ENCODE measurements around the gene PBX4. TPM values are rescaled to one million over a fixed set of nuclear protein-coding genes. Genes with fewer than 3 reads are reported as not detected.
"Not testable (repeated sequence)": the region's sequence is repeated elsewhere in the genome, so short reads cannot be mapped to it uniquely, and the experiment has no call there.

The PBX4 gene
- 5.1 TPM for polyA plus RNA-seq (2013, experiment 1 of 2)
- polyA plus RNA-seq (2013, experiment 2 of 2), result 2.3 TPM

- Histone ChIP-seq H3K4me1 (ENCODE audit: control insufficient read depth, insufficient read depth, low read length, poor library complexity, severe bottlenecking) (peaks cover 6% of the 10 kb centered on the region), H3K27ac (ENCODE audit: low read depth, low read length, severe bottlenecking) (no peak within 1 kb of the TSS), H3K9me3 (ENCODE audit: control insufficient read depth, low read length) (no peaks in the 10 kb centered on the region), H3K4me3 (ENCODE audit: extremely low read depth, insufficient read depth, low read length, poor library complexity, severe bottlenecking) (peak within 1 kb of the TSS; percentile 49), H3K36me3 (ENCODE audit: control insufficient read depth, insufficient read depth, low read length) (peaks cover 9% of the 10 kb centered on the region)
- 10 to 11% methylated on average over 68 to 76 of the region's 80 CpGs for WGBS, 2 experiments (ENCODE audit: insufficient coverage in 2 of 2)
Measured at GRCh38 chr19:19618219-19619051, at the start of gene PBX4. TSS of gene PBX4 (minus strand) at chr19:19618687. CDS start at chr19:19618629, 58 bp downstream.

GRCh38 chr19:19665420-19665948 lies 47.0 kb upstream of the PBX4 start:
- H3K9me3 ChIP-seq (ENCODE audit: control insufficient read depth, low read length); H3K4me3 ChIP-seq (ENCODE audit: extremely low read depth, insufficient read depth, low read length, poor library complexity, severe bottlenecking); H3K27ac ChIP-seq (ENCODE audit: low read depth, low read length, severe bottlenecking): not testable (repeated sequence)
- peaks cover 14% of the 10 kb centered on the region for H3K36me3 ChIP-seq (ENCODE audit: control insufficient read depth, insufficient read depth, low read length)
- 94 to 97% methylated on average over 16 to 18 of the region's 22 CpGs for WGBS, 2 experiments (ENCODE audit: insufficient coverage in 2 of 2)
- peaks cover 19% of the 10 kb centered on the region for H3K4me1 ChIP-seq (ENCODE audit: control insufficient read depth, insufficient read depth, low read length, poor library complexity, severe bottlenecking)

- Histone ChIP-seq H3K9me3 (ENCODE audit: control insufficient read depth, low read length) (no peaks in the 10 kb centered on the region), H3K4me3 (ENCODE audit: extremely low read depth, insufficient read depth, low read length, poor library complexity, severe bottlenecking) (peak within 1 kb of the TSS; percentile 80), H3K4me1 (ENCODE audit: control insufficient read depth, insufficient read depth, low read length, poor library complexity, severe bottlenecking) (peaks cover 23% of the 10 kb centered on the region), H3K36me3 (ENCODE audit: control insufficient read depth, insufficient read depth, low read length) (peaks cover 31% of the 10 kb centered on the region), H3K27ac (ENCODE audit: low read depth, low read length, severe bottlenecking) (peak within 1 kb of the TSS; percentile 95)
- 0 to 1% methylated on average over 61 to 77 of the region's 85 CpGs for WGBS, 2 experiments (ENCODE audit: insufficient coverage in 2 of 2)
Measured at GRCh38 chr19:19663256-19664120, 45.0 kb upstream of the PBX4 start, which contains the start of gene ATP13A1. TSS of gene ATP13A1 (minus strand) at chr19:19663676. CDS start at chr19:19663666, 10 bp downstream.

GRCh38 chr19:19662871-19663255 lies 44.4 kb upstream of the PBX4 start:
- peaks cover 37% of the 10 kb centered on the region for H3K36me3 ChIP-seq (ENCODE audit: control insufficient read depth, insufficient read depth, low read length)
- peak overlapping the region; percentile 80 for H3K4me3 ChIP-seq (ENCODE audit: extremely low read depth, insufficient read depth, low read length, poor library complexity, severe bottlenecking)
- peak overlapping the region; percentile 95 for H3K27ac ChIP-seq (ENCODE audit: low read depth, low read length, severe bottlenecking)
- 2 to 12% methylated on average over 12 to 14 of the region's 17 CpGs for WGBS, 2 experiments (ENCODE audit: insufficient coverage in 2 of 2)
- no peaks in the 10 kb centered on the region for H3K9me3 ChIP-seq (ENCODE audit: control insufficient read depth, low read length)
- H3K4me1 ChIP-seq (ENCODE audit: control insufficient read depth, insufficient read depth, low read length, poor library complexity, severe bottlenecking), result peaks cover 21% of the 10 kb centered on the region

GRCh38 chr19:19662344-19662743 lies 43.9 kb upstream of the PBX4 start:
- no peaks in the 10 kb centered on the region for H3K9me3 ChIP-seq (ENCODE audit: control insufficient read depth, low read length)
- H3K4me1 ChIP-seq (ENCODE audit: control insufficient read depth, insufficient read depth, low read length, poor library complexity, severe bottlenecking), result peaks cover 21% of the 10 kb centered on the region
- peak overlapping the region; percentile 80 for H3K4me3 ChIP-seq (ENCODE audit: extremely low read depth, insufficient read depth, low read length, poor library complexity, severe bottlenecking)
- no peak overlapping the region for H3K27ac ChIP-seq (ENCODE audit: low read depth, low read length, severe bottlenecking)
- WGBS, 2 experiments (ENCODE audit: insufficient coverage in 2 of 2), result 86 to 87% methylated on average over 7 to 8 of the region's 8 CpGs
- H3K36me3 ChIP-seq (ENCODE audit: control insufficient read depth, insufficient read depth, low read length), result peaks cover 42% of the 10 kb centered on the region

- H3K36me3 ChIP-seq (ENCODE audit: control insufficient read depth, insufficient read depth, low read length), result peaks cover 48% of the 10 kb centered on the region
Measured at GRCh38 chr19:19661675-19662251, 43.3 kb upstream of the PBX4 start.

GRCh38 chr19:19661141-19661674 lies 42.7 kb upstream of the PBX4 start:
- peaks cover 54% of the 10 kb centered on the region for H3K36me3 ChIP-seq (ENCODE audit: control insufficient read depth, insufficient read depth, low read length)
- 97 to 99% methylated on average over 9 to 10 of the region's 10 CpGs for WGBS, 2 experiments (ENCODE audit: insufficient coverage in 2 of 2)
- no peak overlapping the region for H3K27ac ChIP-seq (ENCODE audit: low read depth, low read length, severe bottlenecking)
- no peaks in the 10 kb centered on the region for H3K9me3 ChIP-seq (ENCODE audit: control insufficient read depth, low read length)
- no peak overlapping the region for H3K4me3 ChIP-seq (ENCODE audit: extremely low read depth, insufficient read depth, low read length, poor library complexity, severe bottlenecking)
- peaks cover 21% of the 10 kb centered on the region for H3K4me1 ChIP-seq (ENCODE audit: control insufficient read depth, insufficient read depth, low read length, poor library complexity, severe bottlenecking)

More at GRCh38 chr19:19661675-19662251, 43.3 kb upstream of the PBX4 start:
- H3K9me3 ChIP-seq (ENCODE audit: control insufficient read depth, low read length), result no peaks in the 10 kb centered on the region
- 93 to 99% methylated on average over 11 to 16 of the region's 18 CpGs for WGBS, 2 experiments (ENCODE audit: insufficient coverage in 2 of 2)
- peaks cover 21% of the 10 kb centered on the region for H3K4me1 ChIP-seq (ENCODE audit: control insufficient read depth, insufficient read depth, low read length, poor library complexity, severe bottlenecking)
- H3K4me3 ChIP-seq (ENCODE audit: extremely low read depth, insufficient read depth, low read length, poor library complexity, severe bottlenecking), result no peak overlapping the region
- no peak overlapping the region for H3K27ac ChIP-seq (ENCODE audit: low read depth, low read length, severe bottlenecking)

- H3K36me3 ChIP-seq (ENCODE audit: control insufficient read depth, insufficient read depth, low read length), result peaks cover 68% of the 10 kb centered on the region
- peaks cover 21% of the 10 kb centered on the region for H3K4me1 ChIP-seq (ENCODE audit: control insufficient read depth, insufficient read depth, low read length, poor library complexity, severe bottlenecking)
- H3K9me3 ChIP-seq (ENCODE audit: control insufficient read depth, low read length), result no peaks in the 10 kb centered on the region
- H3K4me3 ChIP-seq (ENCODE audit: extremely low read depth, insufficient read depth, low read length, poor library complexity, severe bottlenecking), result no peak overlapping the region
- 96 to 97% methylated on average over 14 to 16 of the region's 17 CpGs for WGBS, 2 experiments (ENCODE audit: insufficient coverage in 2 of 2)
- no peak overlapping the region for H3K27ac ChIP-seq (ENCODE audit: low read depth, low read length, severe bottlenecking)
Measured at GRCh38 chr19:19659646-19660245, 41.3 kb upstream of the PBX4 start.

- WGBS, 2 experiments (ENCODE audit: insufficient coverage in 2 of 2), result 98% methylated on average over 7 to 10 of the region's 10 CpGs
- Histone ChIP-seq H3K4me3 (ENCODE audit: extremely low read depth, insufficient read depth, low read length, poor library complexity, severe bottlenecking) (no peak overlapping the region), H3K36me3 (ENCODE audit: control insufficient read depth, insufficient read depth, low read length) (peaks cover 90% of the 10 kb centered on the region)
Measured at GRCh38 chr19:19657397-19657783, 38.9 kb upstream of the PBX4 start.

More at GRCh38 chr19:19657397-19657783, 38.9 kb upstream of the PBX4 start:
- H3K27ac ChIP-seq (ENCODE audit: low read depth, low read length, severe bottlenecking), result no peak overlapping the region
- H3K4me1 ChIP-seq (ENCODE audit: control insufficient read depth, insufficient read depth, low read length, poor library complexity, severe bottlenecking), result peaks cover 18% of the 10 kb centered on the region
- H3K9me3 ChIP-seq (ENCODE audit: control insufficient read depth, low read length), result no peaks in the 10 kb centered on the region
